NB4 (cell line): ENCODE data around the gene FAM78B.

Experiments
- DNase-seq: peaks from one replicate; pipeline ENCODE4 v3.0.0; 2010; ENCODE audit warnings: low read depth
- H3K4me3 ChIP-seq: one replicate; pipeline ENCODE4 v1.5.1; 2011; ENCODE audit warnings: mild to moderate bottlenecking, low read depth, low read length, moderate library complexity
- CTCF ChIP-seq: IDR thresholded peaks from one replicate; pipeline ENCODE4 v1.5.1; 2012; ENCODE audit warnings: low read depth, low read length
- MYC ChIP-seq: IDR thresholded peaks from 2 replicates; pipeline ENCODE4 v1.6.1; 2011; ENCODE audit warnings: low read depth, low read length
- POLR2A ChIP-seq: IDR thresholded peaks from 2 replicates; pipeline ENCODE4 v1.6.1; 2011; ENCODE audit warnings: mild to moderate bottlenecking; ENCODE audit not compliant: insufficient read length; ENCODE audit errors: extremely low read depth
- TF ChIP-seq, protein P1 (sequence below): IDR thresholded peaks from 2 replicates; pipeline ENCODE4 v1.6.1; 2011; ENCODE audit warnings: low read depth, low read length

Gene FAM78B

DNA sequence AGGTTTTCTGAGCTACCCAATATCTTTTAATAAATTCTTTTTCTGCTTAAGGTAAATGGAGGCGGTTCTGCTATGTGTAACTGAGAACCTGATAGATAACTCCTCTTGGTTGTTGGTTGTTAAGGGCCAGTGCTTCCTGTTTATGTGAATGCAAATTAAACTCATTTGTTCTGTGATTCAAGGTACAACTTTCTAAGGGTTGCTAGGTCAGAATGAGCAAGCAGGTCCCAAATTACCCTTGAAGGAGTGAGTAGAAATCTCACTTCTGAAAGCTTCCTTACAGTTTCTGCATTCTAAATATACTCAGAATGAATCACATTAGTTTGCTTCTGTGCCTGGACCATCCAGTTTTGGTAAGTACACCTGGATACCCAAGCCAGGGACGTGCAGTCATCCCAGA, 15.5 kb upstream of the FAM78B start:
- H3K4me3 ChIP-seq = no peak overlapping the region
- TF ChIP-seq CTCF = no peak
- DNase-seq = no peak

DNA sequence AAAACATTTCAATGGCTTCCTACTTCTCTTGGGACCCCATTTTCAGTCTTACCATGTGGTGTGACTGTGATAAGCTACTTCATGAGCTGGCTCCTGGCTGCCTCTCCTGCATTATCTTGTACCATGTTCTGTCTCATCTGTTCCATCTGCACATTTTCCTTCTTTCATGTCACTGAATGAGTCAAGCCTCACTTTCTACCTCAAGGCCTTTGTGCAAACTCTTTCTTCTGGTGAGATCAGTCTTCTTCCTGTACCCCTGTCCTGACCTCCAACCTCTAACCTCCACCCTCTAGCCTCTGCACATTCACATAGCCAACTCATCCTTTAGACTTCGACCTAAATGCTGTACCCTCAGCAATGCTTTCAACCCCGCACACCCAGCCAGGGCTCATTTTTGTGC, 9.6 kb upstream of the FAM78B start:
- H3K4me3 ChIP-seq = no peak overlapping the region
- TF ChIP-seq MYC (no peak), CTCF (no peak), POLR2A (no peak)
- TF ChIP-seq, protein P1, sequence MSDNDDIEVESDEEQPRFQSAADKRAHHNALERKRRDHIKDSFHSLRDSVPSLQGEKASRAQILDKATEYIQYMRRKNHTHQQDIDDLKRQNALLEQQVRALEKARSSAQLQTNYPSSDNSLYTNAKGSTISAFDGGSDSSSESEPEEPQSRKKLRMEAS = no peak
- no peak for DNase-seq

DNA sequence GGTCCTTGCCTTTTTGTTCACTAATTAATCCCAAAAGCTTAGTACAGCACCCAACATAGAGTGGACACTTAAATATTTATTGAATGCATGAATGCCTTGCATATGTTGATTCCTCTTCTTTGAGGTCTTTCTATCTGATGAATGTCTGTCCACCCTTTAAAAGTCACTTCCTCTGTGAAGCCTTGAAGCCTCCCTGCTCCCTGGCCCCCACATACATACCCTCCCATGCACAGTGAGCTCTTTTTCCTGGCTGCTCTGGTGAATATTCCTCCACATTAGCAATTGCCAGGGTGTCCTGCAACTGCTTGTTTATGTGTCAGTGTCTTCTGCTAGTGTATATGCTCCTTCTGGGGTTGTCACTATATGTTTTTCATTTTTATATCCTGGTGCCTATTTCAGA, 8.2 kb upstream of the FAM78B start:
- no peak for DNase-seq
- H3K4me3 ChIP-seq = no peak overlapping the region
- no peak for TF ChIP-seq POLR2A

DNA sequence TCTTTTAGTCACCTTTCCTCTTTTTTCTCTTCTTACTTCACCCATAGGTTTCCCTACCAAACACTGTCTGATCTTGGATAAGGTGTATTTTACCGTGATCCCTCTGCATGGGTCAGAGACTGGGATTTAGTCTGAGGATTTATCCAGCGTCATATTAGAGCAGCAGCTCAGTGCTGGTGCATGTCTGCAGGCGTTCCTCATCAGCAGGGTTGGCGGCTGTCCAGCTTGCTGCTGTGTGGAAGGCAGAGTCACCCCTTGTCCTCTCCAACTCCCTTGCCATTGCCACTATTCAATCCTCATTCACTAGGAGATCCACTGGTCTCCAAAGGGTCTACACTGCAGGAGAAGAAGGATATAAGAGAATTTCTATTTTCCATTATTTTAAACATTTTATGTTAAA, 7.3 kb upstream of the FAM78B start:
- no peak overlapping the region for H3K4me3 ChIP-seq
- no peak for DNase-seq
- TF ChIP-seq, protein P1 = no peak
- TF ChIP-seq POLR2A = no peak
- no peak for TF ChIP-seq CTCF
- TF ChIP-seq MYC = no peak

GRCh38 chr1:166172106-166172505, 5.3 kb upstream of the FAM78B start:
- no peak overlapping the region for H3K4me3 ChIP-seq
- DNase-seq = no peak
- TF ChIP-seq, protein P1 = no peak
- no peak for TF ChIP-seq CTCF
- no peak for TF ChIP-seq POLR2A
- TF ChIP-seq MYC = no peak

DNA sequence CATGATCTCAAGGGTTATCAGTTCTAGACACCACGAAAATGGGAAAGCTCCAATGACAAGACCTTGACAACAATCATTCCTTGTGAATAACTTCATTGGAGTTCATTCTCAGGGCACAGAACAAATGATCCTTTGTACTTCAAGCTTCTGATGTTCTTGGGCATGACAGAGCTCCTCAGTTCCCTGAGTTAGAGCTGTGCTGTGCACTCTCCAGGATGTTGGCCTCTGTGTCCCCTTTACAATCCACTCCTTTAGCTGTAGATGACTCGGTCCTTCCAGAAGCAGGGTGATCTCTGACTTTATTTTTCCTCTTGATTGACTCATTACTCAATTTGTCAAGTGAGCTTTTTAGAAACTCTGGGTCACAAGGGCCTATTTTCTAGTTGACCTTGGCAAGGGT, 3.9 kb upstream of the FAM78B start:
- no peak overlapping the region for H3K4me3 ChIP-seq
- no peak for TF ChIP-seq POLR2A
- TF ChIP-seq, protein P1 = no peak
- no peak for DNase-seq

DNA sequence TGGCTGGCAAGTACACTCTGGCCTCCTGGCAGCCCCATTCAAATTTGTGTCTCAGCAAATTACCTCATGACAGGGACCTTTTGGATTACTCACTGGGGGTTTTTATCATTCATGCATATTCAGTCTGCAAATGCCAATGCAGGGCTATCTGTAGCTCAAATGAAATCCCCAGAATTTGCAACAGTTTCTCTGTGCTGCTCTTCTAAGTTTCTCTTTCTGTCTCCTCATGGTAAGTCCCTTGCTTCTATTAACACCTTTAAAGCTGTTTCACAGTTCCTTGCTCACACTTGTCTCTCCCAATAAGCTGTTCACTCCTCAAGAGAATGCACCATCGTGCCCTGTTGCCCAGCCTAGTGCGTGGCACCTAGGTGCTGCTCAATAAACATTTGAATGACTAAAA, 3.3 kb upstream of the FAM78B start:
- H3K4me3 ChIP-seq = no peak overlapping the region
- DNase-seq = no peak
- TF ChIP-seq CTCF (no peak), MYC (no peak), POLR2A (no peak)
- TF ChIP-seq, protein P1 = no peak
